IgD-negative memory B cell (primary cell): ENCODE measurements around the gene EVA1C. TPM values are rescaled to one million over a fixed set of nuclear protein-coding genes. Genes with fewer than 3 reads are reported as not detected.
"Not testable (repeated sequence)": the region's sequence is repeated elsewhere in the genome, so short reads cannot be mapped to it uniquely, and the experiment has no call there.

Experiments used
- H3K27ac Mint-ChIP-seq, 3 donors: one replicate each; pipeline ENCODE4 v1.8.0; 2020 to 2022; ENCODE audit warnings: mild to moderate bottlenecking in 3 of 3, mixed read lengths in 3 of 3, moderate library complexity in 1 of 3
- H3K27me3 Mint-ChIP-seq: one replicate; pipeline ENCODE4 v1.8.0; 2021; ENCODE audit warnings: mixed read lengths
- H3K36me3 Mint-ChIP-seq: one replicate; pipeline ENCODE4 v1.8.0; 2020; ENCODE audit warnings: mild to moderate bottlenecking, mixed read lengths
- H3K4me1 Mint-ChIP-seq, 3 donors: one replicate each; pipeline ENCODE4 v1.8.0; 2020 to 2022; ENCODE audit warnings: mixed read lengths in 3 of 3, mild to moderate bottlenecking in 1 of 3
- H3K4me3 Mint-ChIP-seq, 4 donors: one replicate each; pipeline ENCODE4 v1.8.0; 2020 to 2022; ENCODE audit warnings: mild to moderate bottlenecking in 4 of 4, mixed read lengths in 4 of 4, moderate library complexity in 3 of 4
- H3K9me3 Mint-ChIP-seq, 3 donors: one replicate each; pipeline ENCODE4 v1.8.0; 2020 to 2021; ENCODE audit warnings: mixed read lengths in 3 of 3, mild to moderate bottlenecking in 1 of 3
- polyA plus RNA-seq: library from polyadenylated mRNA; unstranded; fragments of 300-500 nt; fragmentation: Illumina TruSeq; gene quantifications from one replicate; pipeline ENCODE4 v1.2.3, GENCODE V29; 2021

Gene EVA1C
- polyA plus RNA-seq, 1 donor from 2014 or later = 3.2 TPM

- H3K36me3 Mint-ChIP-seq = no peaks in the 10 kb centered on the region
- no peak overlapping the region for H3K4me3 Mint-ChIP-seq
- peaks cover 4% of the 10 kb centered on the region for H3K27me3 Mint-ChIP-seq
- peaks cover 4 to 5% (median 5%) of the 10 kb centered on the region in 3 donors for H3K9me3 Mint-ChIP-seq
- no peak overlapping the region for H3K27ac Mint-ChIP-seq
- peaks cover 0 to 2% (median 0%) of the 10 kb centered on the region in 3 donors for H3K4me1 Mint-ChIP-seq
Measured at GRCh38 chr21:32426066-32426465, 13.6 kb downstream of the EVA1C start.

DNA sequence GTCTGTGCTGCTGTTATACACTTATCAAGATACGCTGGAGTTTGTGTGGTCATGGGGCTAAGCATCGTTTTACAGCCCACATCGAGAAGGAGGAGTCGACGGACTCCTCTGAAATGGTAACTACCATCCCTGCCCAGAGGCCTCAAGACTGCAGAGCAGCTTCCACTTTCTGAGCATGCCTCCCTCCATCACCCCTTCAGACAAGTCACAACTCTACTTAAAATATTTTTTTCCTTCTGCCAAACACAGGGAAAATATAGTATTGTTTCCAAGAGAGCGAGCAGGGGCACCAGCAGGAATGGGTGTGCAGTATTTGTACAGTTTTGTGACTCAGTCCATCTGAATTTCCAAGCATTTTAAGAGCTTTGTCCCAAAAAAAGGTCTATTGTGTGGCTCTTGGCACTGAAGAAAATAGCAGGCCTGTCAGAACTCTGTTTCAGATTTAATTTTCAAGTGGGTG lies 14.1 kb downstream of the EVA1C start:
- no peak overlapping the region for H3K27ac Mint-ChIP-seq
- no peak overlapping the region for H3K4me3 Mint-ChIP-seq
- H3K9me3 Mint-ChIP-seq = peaks cover 4 to 5% (median 4%) of the 10 kb centered on the region in 3 donors
- peaks cover 4% of the 10 kb centered on the region for H3K27me3 Mint-ChIP-seq
- no peaks in the 10 kb centered on the region for H3K36me3 Mint-ChIP-seq
- peaks cover 0 to 2% (median 0%) of the 10 kb centered on the region in 3 donors for H3K4me1 Mint-ChIP-seq

DNA sequence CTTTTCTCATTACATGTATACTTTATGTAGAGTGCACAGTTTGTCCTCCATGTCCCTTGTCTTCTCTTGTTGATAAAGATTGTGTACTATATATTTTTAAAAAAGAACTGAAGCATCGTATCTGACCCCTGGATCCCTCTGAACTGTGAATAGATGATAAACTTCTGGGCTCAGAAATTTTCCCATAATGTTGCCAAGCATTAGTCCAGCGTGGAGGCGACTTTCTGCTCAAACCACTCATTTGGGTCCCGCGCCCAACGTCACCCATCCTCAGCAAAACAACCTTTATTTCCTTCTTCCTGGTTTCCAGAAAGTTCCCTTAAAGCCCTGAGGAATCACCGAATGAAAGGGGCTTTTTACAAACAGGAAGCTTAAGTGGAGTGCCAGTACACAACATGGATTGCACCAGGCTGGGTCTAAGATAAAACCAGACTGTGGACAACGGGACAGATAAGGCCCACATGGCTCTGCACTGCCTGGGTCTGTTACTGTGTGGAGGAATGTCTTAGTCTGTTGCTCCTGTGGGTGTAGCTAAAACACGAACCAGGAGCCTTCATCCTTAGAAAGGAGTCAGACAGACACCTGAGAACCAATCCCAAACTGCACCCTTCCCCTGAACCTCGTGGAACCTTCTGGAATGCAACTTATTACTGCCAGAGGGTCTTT lies 15.6 kb downstream of the EVA1C start:
- H3K4me3 Mint-ChIP-seq = no peak overlapping the region

GRCh38 chr21:32432982-32433660 lies 20.6 kb downstream of the EVA1C start:
- not testable (repeated sequence) for H3K27me3 Mint-ChIP-seq, H3K4me1 Mint-ChIP-seq, H3K36me3 Mint-ChIP-seq, H3K4me3 Mint-ChIP-seq, H3K9me3 Mint-ChIP-seq
- peak overlapping the region in 1 of 3 donors; percentile 12 for H3K27ac Mint-ChIP-seq

More for the DNA sequence above, 15.6 kb downstream of the EVA1C start:
- Mint-ChIP-seq H3K9me3 (peaks cover 0 to 1% (median 0%) of the 10 kb centered on the region in 3 donors), H3K4me1 (peaks cover 0 to 2% (median 0%) of the 10 kb centered on the region in 3 donors), H3K27me3 (peaks cover 1% of the 10 kb centered on the region), H3K27ac (no peak overlapping the region), H3K36me3 (no peaks in the 10 kb centered on the region)

DNA sequence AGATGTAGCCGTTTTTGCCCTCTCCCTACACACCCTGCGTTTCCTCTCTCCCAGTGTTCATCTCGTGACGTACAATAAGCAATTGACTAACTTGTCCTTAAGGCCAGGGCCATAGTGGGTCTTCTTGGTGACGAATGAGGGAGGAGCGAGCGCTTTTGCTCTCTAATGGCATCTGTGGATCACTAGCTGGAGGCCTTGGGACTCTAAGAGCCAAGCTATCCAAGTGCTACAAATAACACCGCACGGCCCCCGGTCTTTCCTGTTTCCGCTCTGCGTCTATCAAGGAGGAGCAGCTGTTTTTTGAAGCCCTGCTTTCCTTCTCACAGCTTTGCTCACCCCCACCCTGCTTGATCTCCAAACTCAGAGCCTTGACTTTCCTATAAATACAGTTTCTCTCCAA lies 25.2 kb downstream of the EVA1C start:
- peak overlapping the region in 1 of 4 donors; percentile 60 for H3K4me3 Mint-ChIP-seq
- no peaks in the 10 kb centered on the region for H3K36me3 Mint-ChIP-seq
- peak overlapping the region in 1 of 3 donors; percentile 88 for H3K27ac Mint-ChIP-seq
- H3K4me1 Mint-ChIP-seq = peaks cover 0 to 2% (median 0%) of the 10 kb centered on the region in 3 donors
- peaks cover 0 to 6% (median 3%) of the 10 kb centered on the region in 3 donors for H3K9me3 Mint-ChIP-seq
- peaks cover 9% of the 10 kb centered on the region for H3K27me3 Mint-ChIP-seq

DNA sequence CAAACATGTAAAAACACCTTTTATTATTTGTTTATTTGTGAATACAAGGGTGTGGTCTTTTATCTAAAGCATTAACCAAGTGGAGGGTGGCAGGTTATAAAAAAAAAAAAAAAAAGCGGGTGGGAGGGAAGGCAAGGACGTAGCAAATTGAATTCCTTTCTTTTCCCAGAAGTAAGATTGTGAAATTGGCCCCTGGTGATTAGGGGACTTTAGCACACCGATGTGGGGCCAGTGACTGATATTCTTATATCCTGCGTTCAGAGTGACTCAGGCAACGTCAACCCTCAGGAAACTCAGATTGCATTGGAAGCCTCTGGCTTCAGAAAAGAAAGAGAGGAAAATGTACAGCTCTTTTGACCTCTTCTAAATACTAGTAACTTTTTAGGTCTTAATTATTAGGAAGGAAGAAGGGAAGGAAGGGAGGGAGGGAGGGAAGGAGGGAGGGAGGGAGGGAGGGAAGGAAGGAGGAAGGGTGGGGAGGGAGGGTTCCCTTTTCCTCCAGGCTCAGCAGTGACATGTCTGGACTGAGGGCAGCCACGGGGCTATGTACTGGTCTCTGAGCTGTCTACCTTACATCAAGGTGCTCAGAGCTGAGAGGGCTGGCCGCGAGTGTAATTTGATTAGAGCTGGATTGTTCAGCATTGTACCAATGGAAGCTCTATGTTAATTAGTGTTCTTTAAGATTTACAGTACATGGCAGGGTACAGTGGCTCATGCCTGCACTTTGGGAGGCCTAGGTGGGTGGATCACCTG lies 30.2 kb downstream of the EVA1C start:
- Mint-ChIP-seq H3K27ac (no peak overlapping the region), H3K4me3 (no peak overlapping the region), H3K4me1 (no peaks in the 10 kb centered on the region), H3K27me3 (peaks cover 5% of the 10 kb centered on the region), H3K9me3 (peaks cover 2 to 19% (median 5%) of the 10 kb centered on the region in 3 donors), H3K36me3 (no peaks in the 10 kb centered on the region)

DNA sequence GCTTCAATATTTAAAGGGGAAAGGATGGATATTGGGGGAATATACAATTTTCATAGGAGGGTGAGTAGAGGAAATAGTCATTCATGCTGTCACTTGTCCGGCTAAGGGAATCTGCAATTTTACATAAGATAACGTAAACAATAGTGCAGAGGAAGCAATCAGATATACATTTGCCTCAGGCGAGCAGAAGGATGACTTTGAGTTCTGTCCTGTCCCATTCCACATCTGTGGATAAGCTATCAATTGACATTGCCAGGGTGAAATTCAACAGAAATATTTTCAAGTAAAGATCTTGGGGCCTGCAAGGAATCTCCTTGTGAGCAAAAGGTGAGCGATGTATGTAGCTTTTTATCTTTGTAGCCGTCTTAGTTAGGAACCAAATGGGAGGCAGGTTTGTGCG lies 32.6 kb downstream of the EVA1C start:
- Mint-ChIP-seq H3K4me3 (no peak overlapping the region), H3K4me1 (no peaks in the 10 kb centered on the region)

GRCh38 chr21:32446440-32446839 lies 33.9 kb downstream of the EVA1C start:
- peaks cover 2 to 14% (median 5%) of the 10 kb centered on the region in 3 donors for H3K9me3 Mint-ChIP-seq
- not testable (repeated sequence) for H3K36me3 Mint-ChIP-seq, H3K27me3 Mint-ChIP-seq, H3K4me1 Mint-ChIP-seq
- peak overlapping the region in 1 of 3 donors; percentile 46 for H3K27ac Mint-ChIP-seq
- peak overlapping the region in 1 of 4 donors; percentile 18 for H3K4me3 Mint-ChIP-seq

More for the DNA sequence above, 32.6 kb downstream of the EVA1C start:
- Mint-ChIP-seq H3K27ac (no peak overlapping the region), H3K27me3 (no peaks in the 10 kb centered on the region), H3K9me3 (peaks cover 2 to 19% (median 5%) of the 10 kb centered on the region in 3 donors), H3K36me3 (no peaks in the 10 kb centered on the region)

GRCh38 chr21:32447224-32447623 lies 34.7 kb downstream of the EVA1C start:
- no peaks in the 10 kb centered on the region for H3K4me1 Mint-ChIP-seq
- H3K36me3 Mint-ChIP-seq = no peaks in the 10 kb centered on the region
- H3K27ac Mint-ChIP-seq = no peak overlapping the region
- no peaks in the 10 kb centered on the region for H3K27me3 Mint-ChIP-seq
- H3K4me3 Mint-ChIP-seq = no peak overlapping the region
- H3K9me3 Mint-ChIP-seq = peaks cover 2 to 13% (median 5%) of the 10 kb centered on the region in 3 donors

DNA sequence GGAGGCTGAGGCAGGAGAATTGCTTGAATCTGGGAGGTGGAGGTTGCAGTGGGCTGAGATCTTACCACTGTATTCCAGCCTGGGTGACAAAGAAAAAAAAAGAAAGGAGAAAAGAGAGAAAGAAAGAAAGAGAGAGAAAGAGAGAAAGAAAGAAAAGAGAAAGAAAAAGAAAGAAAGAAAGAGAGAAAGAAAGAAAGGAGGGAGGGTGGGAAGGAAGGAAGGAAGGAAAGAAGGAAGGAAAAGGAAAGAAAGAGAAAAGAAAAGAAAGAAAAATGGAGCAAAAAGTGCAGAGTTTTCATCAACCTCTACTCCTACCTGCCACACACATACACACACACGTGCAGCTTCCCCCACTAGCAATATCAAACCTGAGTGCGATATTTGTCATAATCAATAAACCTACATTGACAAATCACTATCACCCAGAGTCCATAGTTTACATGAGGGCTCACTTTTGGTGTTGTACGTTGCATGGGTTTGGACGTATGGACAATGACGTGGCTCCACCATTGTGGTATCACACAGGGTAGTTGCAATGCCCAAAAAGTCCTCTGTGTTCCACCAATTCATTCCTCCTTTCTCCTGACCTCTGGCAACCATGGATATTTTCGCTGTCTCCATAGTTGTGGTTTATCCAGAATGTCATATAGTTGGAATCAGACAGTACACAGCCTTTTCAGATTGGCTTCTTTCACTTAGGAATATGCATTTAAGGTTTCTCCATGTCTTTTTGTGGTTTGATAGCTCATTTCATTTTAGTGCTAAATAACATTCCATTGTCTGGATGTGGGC lies 36.5 kb downstream of the EVA1C start:
- H3K4me3 Mint-ChIP-seq = no peak overlapping the region
- H3K27ac Mint-ChIP-seq = no peak overlapping the region
- no peaks in the 10 kb centered on the region for H3K27me3 Mint-ChIP-seq
- no peaks in the 10 kb centered on the region for H3K4me1 Mint-ChIP-seq
- no peaks in the 10 kb centered on the region for H3K36me3 Mint-ChIP-seq
- H3K9me3 Mint-ChIP-seq = peaks cover under 1 to 6% (median 2%) of the 10 kb centered on the region in 3 donors

DNA sequence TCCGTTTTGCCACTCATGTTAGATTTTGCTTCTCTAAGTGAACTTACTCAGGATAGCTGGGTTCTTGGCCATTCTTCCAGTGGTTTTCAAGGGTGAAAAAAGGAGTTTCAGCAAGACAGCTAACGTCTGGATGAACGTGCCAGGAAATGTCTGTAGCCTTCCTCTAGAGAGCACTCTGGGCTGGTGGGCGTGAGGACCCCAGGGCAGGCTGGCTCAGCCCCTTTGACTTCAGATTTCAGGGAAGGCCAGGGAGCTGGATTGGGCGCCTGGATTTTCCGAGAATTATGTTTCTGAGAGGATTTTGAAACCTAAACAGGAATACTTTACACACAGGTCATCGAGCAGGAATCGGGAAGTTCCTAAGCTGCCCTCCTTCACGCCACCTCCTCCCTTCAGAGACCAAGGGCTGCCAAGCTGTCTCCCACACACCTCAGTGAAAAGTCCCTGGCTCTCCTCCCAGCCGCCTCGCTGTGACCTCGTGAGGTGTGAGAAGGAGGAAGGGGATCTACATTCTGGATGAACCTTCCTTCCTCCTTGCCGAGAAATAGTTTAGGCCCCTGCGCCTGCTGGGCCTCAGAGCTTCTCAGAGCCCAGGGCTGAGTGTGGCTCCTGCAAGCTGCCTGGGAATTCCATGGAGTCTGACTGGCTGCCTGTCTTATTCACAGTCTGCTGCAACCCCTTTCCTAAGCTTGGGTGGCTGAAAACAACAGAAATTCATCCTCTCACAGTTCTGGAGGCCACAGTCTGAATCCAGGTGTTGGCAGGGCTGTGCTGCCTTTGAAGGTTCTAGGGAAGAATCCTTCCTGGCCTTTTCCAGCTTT lies 38.6 kb downstream of the EVA1C start:
- H3K4me1 Mint-ChIP-seq, H3K9me3 Mint-ChIP-seq, H3K27ac Mint-ChIP-seq, H3K27me3 Mint-ChIP-seq, H3K36me3 Mint-ChIP-seq, H3K4me3 Mint-ChIP-seq: not testable (repeated sequence)

DNA sequence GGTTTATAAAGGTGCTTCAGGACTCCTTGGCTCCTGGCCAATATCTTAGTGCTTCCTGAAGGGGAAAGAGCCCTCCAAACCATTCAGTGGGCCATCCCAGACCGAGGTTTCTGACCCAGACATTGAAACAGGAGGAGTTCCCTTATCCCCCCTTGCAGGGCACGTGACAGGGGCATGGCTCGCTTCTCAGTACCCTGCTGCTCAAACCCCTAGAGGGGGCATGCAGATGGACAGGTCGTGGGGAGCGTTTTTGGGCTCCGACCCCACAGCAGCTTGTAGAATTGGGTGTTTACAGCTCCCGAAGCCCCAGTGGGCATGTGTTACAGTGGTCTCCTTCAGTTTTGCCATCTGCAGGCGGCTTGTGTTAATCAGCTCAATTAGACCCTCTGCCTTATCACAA lies 39.7 kb downstream of the EVA1C start:
- not testable (repeated sequence) for H3K27ac Mint-ChIP-seq, H3K9me3 Mint-ChIP-seq, H3K4me3 Mint-ChIP-seq, H3K27me3 Mint-ChIP-seq, H3K36me3 Mint-ChIP-seq, H3K4me1 Mint-ChIP-seq

DNA sequence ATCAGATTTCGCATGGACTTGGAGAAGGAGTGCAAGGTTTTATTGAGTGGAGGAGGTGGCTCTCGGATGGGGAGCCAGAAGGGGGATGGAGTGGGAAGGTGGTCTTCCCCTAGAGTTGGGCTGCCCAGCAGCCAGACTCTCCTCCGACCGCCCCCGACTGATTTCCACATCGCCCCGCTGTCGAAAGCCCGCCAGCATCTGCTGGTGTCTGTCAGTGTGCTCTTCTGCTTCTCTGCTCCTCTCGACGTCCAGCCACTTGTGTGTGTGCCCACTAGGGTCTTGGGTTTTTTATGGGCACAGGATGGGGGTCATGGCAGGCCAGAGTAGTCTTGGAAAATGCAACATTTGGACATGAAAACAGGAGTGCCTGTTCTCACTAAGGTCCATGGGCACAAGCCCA lies 40.1 kb downstream of the EVA1C start:
- Mint-ChIP-seq H3K27ac (no peak overlapping the region), H3K4me1 (no peaks in the 10 kb centered on the region), H3K27me3 (no peaks in the 10 kb centered on the region), H3K9me3 (no peaks in the 10 kb centered on the region), H3K4me3 (no peak overlapping the region), H3K36me3 (peaks cover 2% of the 10 kb centered on the region)

DNA sequence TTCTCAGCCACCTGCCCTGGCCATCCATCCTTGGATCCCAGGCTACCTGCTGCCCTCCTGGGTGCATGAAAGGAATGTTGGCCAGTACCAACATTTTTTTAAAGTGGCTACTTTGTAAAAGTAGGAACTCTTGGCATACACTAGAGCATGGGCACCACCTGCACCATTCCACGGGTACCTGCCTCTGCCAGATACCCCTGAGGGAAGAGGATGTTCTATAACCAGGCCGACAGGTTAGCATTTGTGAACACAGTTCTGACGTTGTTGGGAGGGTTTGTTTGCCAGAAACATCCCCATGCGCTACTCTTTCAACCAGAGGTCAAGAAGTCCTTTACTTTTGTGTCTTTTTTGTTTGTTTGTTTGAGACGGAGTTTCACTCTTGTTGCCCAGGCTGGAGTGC lies 43.0 kb downstream of the EVA1C start:
- Mint-ChIP-seq H3K9me3 (no peaks in the 10 kb centered on the region), H3K36me3 (peaks cover 2% of the 10 kb centered on the region), H3K27ac (no peak overlapping the region), H3K4me1 (peaks cover 0 to 1% (median 0%) of the 10 kb centered on the region in 3 donors), H3K27me3 (peaks cover 3% of the 10 kb centered on the region), H3K4me3 (no peak overlapping the region)
